ENCODE data around the gene CST8. TPM values are rescaled to one million over a fixed set of nuclear protein-coding genes. Genes with fewer than 3 reads are reported as not detected.
A peak's percentile ranks its signal among the peaks of the same experiment; 100 is the strongest.

Gene CST8, protein sequence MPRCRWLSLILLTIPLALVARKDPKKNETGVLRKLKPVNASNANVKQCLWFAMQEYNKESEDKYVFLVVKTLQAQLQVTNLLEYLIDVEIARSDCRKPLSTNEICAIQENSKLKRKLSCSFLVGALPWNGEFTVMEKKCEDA
- not detected for total RNA-seq (2021; fragmentation: NEBNext Ultra II Directional; extraction: Animal tissue kit (Norgen Biotek cat#: 25700))
- long read RNA-seq = 0 reads

DNA sequence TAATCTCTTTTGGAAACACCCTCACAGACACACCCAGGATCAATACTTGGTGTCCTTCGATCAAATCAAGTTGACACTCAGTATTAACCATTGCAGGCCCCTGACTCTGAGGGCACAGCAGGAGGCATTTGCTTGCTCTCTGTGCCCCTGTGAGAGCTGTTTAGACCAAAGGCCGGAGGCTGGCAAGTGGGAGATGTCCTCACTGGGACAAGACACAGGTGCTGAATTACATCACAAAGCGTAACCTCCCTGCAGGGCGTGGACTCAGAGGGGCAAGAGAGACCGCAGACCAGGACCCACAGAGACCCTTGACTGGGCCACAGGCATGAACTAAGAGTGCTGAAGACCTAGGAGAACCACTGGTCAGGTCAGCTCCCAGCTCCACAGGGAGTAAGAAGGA lies at the start of gene CST8:
Gene CST8 (plus strand): TSS at position 301 of the 400 bp plus-strand sequence. CDS start 551 bp downstream, outside the sequence.
- Mint-ChIP-seq H3K4me3 (no peak within 1 kb of the TSS), H3K36me3 (ENCODE audit: low read depth) (no peaks in the 10 kb centered on the region), H3K9me3 (no peaks in the 10 kb centered on the region), H3K27ac (no peak within 1 kb of the TSS), H3K27me3 (ENCODE audit: insufficient read depth) (peaks cover 1% of the 10 kb centered on the region; the same call in 1 of the 2 replicates), H3K4me1 (ENCODE audit: low read depth) (no peaks in the 10 kb centered on the region)
- TF ChIP-seq, protein P1, sequence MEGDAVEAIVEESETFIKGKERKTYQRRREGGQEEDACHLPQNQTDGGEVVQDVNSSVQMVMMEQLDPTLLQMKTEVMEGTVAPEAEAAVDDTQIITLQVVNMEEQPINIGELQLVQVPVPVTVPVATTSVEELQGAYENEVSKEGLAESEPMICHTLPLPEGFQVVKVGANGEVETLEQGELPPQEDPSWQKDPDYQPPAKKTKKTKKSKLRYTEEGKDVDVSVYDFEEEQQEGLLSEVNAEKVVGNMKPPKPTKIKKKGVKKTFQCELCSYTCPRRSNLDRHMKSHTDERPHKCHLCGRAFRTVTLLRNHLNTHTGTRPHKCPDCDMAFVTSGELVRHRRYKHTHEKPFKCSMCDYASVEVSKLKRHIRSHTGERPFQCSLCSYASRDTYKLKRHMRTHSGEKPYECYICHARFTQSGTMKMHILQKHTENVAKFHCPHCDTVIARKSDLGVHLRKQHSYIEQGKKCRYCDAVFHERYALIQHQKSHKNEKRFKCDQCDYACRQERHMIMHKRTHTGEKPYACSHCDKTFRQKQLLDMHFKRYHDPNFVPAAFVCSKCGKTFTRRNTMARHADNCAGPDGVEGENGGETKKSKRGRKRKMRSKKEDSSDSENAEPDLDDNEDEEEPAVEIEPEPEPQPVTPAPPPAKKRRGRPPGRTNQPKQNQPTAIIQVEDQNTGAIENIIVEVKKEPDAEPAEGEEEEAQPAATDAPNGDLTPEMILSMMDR (IDR thresholded peaks at IDR 0.05) = no peak
- DNase-seq = no peak

DNA sequence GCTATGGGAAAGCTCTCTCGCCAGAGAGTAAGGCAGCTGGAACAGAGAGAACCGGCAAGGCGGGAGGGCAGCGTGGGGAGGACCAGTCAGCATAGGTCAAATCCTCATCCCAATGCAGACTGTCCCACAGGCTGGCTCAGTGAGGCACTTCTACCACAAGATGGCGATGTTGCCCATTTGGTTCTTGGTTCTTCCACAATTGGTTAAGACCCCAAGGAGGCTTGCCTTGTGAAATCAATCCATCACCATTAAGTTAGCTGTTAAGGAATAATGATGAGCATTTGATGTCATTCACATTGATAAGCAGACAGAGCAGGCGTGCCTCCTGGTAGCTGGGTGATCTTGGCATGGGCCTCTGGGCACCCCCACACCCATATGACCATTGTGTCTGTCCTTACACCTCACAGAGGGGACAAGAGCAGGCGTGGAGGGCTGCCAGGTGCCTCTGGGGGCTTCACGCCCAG lies 49.0 kb upstream of the CST8 start:
- H3K4me1 Mint-ChIP-seq (ENCODE audit: low read depth) = peaks cover 30% of the 10 kb centered on the region
- no peak overlapping the region for H3K27ac Mint-ChIP-seq
- H3K36me3 Mint-ChIP-seq (ENCODE audit: low read depth) = no peaks in the 10 kb centered on the region
- H3K9me3 Mint-ChIP-seq = no peaks in the 10 kb centered on the region
- TF ChIP-seq, protein P1 (IDR thresholded peaks at IDR 0.05) = peak; percentile 96
- H3K27me3 Mint-ChIP-seq (ENCODE audit: insufficient read depth) = peaks cover 14% of the 10 kb centered on the region
- DNase-seq = peak; percentile 74
- no peak overlapping the region for H3K4me3 Mint-ChIP-seq

DNA sequence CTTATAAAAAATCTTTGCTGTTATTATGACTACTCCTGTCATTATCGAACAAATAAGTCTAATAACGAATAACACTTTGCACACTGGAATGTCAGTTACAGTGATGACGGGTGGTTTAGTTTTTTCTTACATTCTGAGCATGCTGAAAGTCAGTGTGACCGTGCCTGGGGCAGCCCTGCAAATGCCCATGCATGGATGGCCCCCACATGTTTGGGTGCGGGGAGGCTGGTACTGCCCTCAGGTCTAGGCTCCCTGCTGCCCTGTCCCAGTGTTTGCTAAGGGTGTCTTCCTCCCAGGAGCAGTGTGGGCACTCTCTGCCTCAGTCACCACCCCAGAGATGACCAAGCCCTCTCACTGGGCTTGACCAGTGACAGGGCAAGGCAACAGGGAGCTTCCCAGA lies 48.5 kb upstream of the CST8 start:
- no peak overlapping the region for H3K4me3 Mint-ChIP-seq

DNA sequence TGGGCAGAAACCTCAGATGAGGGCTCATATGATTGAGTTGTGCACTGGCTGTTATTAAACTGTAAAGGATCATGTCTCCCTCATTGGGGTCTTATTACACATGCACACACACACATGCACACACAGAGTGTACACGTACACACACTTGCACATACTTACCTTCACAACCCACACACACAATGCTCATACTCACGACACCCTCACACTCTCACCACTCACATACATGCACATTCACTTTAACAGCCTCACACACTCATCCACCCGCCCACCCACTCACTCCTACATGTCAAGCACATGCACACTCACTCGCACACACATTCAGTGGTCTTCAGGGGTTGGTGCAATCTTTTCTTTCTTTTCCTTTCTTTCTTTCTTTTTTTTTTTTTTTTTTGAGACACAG lies 46.1 kb upstream of the CST8 start:
- peaks cover 7% of the 10 kb centered on the region for H3K27me3 Mint-ChIP-seq (ENCODE audit: insufficient read depth)
- H3K4me1 Mint-ChIP-seq (ENCODE audit: low read depth) = peaks cover 32% of the 10 kb centered on the region
- DNase-seq = no peak
- H3K9me3 Mint-ChIP-seq = no peaks in the 10 kb centered on the region
- H3K27ac Mint-ChIP-seq = no peak overlapping the region; the same call in 1 of the 2 replicates
- H3K36me3 Mint-ChIP-seq (ENCODE audit: low read depth) = no peaks in the 10 kb centered on the region
- H3K4me3 Mint-ChIP-seq = no peak overlapping the region
- TF ChIP-seq, protein P1 (IDR thresholded peaks at IDR 0.05) = no peak

More for the DNA sequence above, 48.5 kb upstream of the CST8 start:
- DNase-seq = no peak
- Mint-ChIP-seq H3K36me3 (ENCODE audit: low read depth) (no peaks in the 10 kb centered on the region), H3K4me1 (ENCODE audit: low read depth) (peaks cover 32% of the 10 kb centered on the region), H3K27me3 (ENCODE audit: insufficient read depth) (peaks cover 11% of the 10 kb centered on the region), H3K9me3 (no peaks in the 10 kb centered on the region), H3K27ac (no peak overlapping the region)
- TF ChIP-seq, protein P1 (IDR thresholded peaks at IDR 0.05) = no peak

DNA sequence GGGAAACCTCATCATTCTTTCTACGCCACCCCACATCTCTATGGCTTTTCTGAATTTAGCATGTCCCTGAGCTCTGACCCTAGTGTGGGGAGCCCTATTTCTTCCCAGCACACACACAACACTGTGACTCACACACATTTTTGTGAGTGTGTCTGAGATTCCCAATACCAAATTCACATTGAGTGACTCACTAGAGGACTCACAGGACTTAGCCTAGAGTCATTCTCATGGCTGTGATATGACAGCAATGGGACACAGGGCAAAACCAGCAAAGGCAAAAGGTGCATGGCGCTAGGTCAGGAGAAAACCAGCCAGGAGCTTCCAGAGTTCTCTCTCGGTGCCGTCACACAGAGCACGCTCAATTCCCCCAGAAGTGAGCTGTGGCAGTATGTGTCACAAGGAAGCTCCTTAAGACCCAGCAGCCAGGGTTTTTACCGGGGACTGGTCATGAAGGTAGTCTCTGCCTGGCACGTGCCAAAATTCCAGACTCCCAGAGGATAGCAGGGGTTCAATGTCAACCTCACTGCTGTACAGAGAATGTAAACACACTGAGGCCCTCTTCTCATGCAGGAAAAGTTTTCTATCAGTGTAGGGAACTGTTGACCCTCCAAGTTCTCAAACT lies 45.2 kb upstream of the CST8 start:
- peak; percentile 94 for DNase-seq
- peak overlapping the region; percentile 52 for H3K27ac Mint-ChIP-seq
- H3K4me3 Mint-ChIP-seq = peak overlapping the region; percentile 49; the same call in 1 of the 2 replicates
- H3K27me3 Mint-ChIP-seq (ENCODE audit: insufficient read depth) = peaks cover 6% of the 10 kb centered on the region
- TF ChIP-seq, protein P1 (IDR thresholded peaks at IDR 0.05) = no peak
- peaks cover 32% of the 10 kb centered on the region for H3K4me1 Mint-ChIP-seq (ENCODE audit: low read depth)
- no peaks in the 10 kb centered on the region for H3K9me3 Mint-ChIP-seq
- H3K36me3 Mint-ChIP-seq (ENCODE audit: low read depth) = no peaks in the 10 kb centered on the region
